Loucy (cell line): ENCODE data around the gene SLC39A11.

Experiments
- H2AFZ ChIP-seq: fragments of 200-600 bp; sonication (generic); 2 replicates; pipeline ENCODE4 v1.6.0; 2016; ENCODE audit warnings: antibody characterized with exemption, mild to moderate bottlenecking, low read length, moderate library complexity
- H3F3A ChIP-seq: fragments of 200-600 bp; 2 replicates; pipeline ENCODE4 v1.6.0; 2016; ENCODE audit warnings: antibody characterized with exemption, low read depth, mild to moderate bottlenecking
- H3K27me3 ChIP-seq: fragments of 200-600 bp; sonication (generic); 2 replicates; pipeline ENCODE4 v1.6.1; 2014; ENCODE audit warnings: low read length, mild to moderate bottlenecking; ENCODE audit not compliant: insufficient read depth, poor library complexity, severe bottlenecking
- H3K36me3 ChIP-seq: fragments of 200-600 bp; sonication (generic); 2 replicates; pipeline ENCODE4 v1.6.1; 2016; ENCODE audit warnings: low read length; ENCODE audit not compliant: insufficient read depth
- H3K4me1 ChIP-seq: fragments of 200-600 bp; sonication (generic); 2 replicates; pipeline ENCODE4 v1.5.1; 2014; ENCODE audit warnings: low read length, mild to moderate bottlenecking; ENCODE audit not compliant: insufficient read depth, poor library complexity, severe bottlenecking
- H3K4me2 ChIP-seq: fragments of 200-600 bp; sonication (generic); 2 replicates; pipeline ENCODE4 v1.6.0; 2014; ENCODE audit warnings: antibody characterized with exemption, low read length, low read depth, mild to moderate bottlenecking; ENCODE audit not compliant: poor library complexity, severe bottlenecking
- H3K4me3 ChIP-seq: fragments of 200-600 bp; sonication (generic); 2 replicates; pipeline ENCODE4 v1.5.1; 2014; ENCODE audit warnings: low read length, mild to moderate bottlenecking, mixed read lengths; ENCODE audit not compliant: poor library complexity, severe bottlenecking
- H3K79me2 ChIP-seq: fragments of 200-600 bp; sonication (generic); 2 replicates; pipeline ENCODE4 v1.6.1; 2014; ENCODE audit warnings: low read length; ENCODE audit not compliant: insufficient read depth
- H3K9ac ChIP-seq: fragments of 200-600 bp; sonication (generic); 2 replicates; pipeline ENCODE4 v1.6.0; 2014; ENCODE audit warnings: mild to moderate bottlenecking, low read depth, low read length, moderate library complexity; ENCODE audit not compliant: poor library complexity, severe bottlenecking
- H3K9me2 ChIP-seq: fragments of 200-600 bp; sonication (generic); replicated peaks from 2 replicates; pipeline ENCODE4 v1.6.1; 2016; ENCODE audit warnings: low read depth, low read length, mixed read lengths
- H3K9me3 ChIP-seq: fragments of 200-600 bp; sonication (generic); 2 replicates; pipeline ENCODE4 v1.6.1; 2014; ENCODE audit warnings: mild to moderate bottlenecking, antibody characterized with exemption, low read length, low read depth; ENCODE audit not compliant: insufficient read depth
- H4K20me1 ChIP-seq: fragments of 200-600 bp; sonication (generic); 2 replicates; pipeline ENCODE4 v1.6.0; 2014; ENCODE audit warnings: antibody characterized with exemption, low read length, mild to moderate bottlenecking; ENCODE audit not compliant: insufficient read depth, poor library complexity, severe bottlenecking
- EZH2phosphoT487 ChIP-seq: fragments of 200-600 bp; IDR thresholded peaks from 2 replicates; pipeline ENCODE4 v1.6.1; 2018; ENCODE audit warnings: antibody characterized with exemption, mild to moderate bottlenecking, moderate library complexity, borderline replicate concordance
- TF ChIP-seq, protein P1 (sequence below): fragments of 200-600 bp; sonication (generic); conservative IDR thresholded peaks from 2 replicates; pipeline ENCODE4 v1.5.1; 2014; ENCODE audit warnings: mild to moderate bottlenecking, antibody characterized with exemption, low read length

Gene SLC39A11

DNA sequence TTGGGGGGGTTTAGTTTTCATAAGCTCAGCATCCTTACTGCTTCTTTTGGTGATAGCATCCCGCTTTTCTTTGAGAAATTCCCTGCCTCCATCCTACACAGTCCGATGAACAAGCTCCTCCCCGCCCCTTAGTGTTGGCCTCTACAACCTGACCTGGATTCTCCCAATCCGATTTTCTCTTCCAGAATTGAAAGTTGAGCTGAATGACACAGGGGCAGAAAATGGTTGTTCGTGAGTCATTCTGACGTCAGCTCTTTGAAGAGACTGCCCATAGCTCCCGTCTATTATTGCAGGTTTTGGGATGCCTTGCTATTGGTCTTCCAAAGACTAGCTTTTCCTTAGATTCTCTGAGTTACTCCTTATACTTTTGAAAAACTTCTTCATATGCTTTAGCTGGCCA, 279.7 kb downstream of the SLC39A11 start:
- no peak overlapping the region for H3K4me2 ChIP-seq
- H3K27me3 ChIP-seq = no peaks in the 10 kb centered on the region
- H3K4me1 ChIP-seq = no peaks in the 10 kb centered on the region
- TF ChIP-seq, protein P1, sequence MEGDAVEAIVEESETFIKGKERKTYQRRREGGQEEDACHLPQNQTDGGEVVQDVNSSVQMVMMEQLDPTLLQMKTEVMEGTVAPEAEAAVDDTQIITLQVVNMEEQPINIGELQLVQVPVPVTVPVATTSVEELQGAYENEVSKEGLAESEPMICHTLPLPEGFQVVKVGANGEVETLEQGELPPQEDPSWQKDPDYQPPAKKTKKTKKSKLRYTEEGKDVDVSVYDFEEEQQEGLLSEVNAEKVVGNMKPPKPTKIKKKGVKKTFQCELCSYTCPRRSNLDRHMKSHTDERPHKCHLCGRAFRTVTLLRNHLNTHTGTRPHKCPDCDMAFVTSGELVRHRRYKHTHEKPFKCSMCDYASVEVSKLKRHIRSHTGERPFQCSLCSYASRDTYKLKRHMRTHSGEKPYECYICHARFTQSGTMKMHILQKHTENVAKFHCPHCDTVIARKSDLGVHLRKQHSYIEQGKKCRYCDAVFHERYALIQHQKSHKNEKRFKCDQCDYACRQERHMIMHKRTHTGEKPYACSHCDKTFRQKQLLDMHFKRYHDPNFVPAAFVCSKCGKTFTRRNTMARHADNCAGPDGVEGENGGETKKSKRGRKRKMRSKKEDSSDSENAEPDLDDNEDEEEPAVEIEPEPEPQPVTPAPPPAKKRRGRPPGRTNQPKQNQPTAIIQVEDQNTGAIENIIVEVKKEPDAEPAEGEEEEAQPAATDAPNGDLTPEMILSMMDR = no peak
- no peak for TF ChIP-seq EZH2phosphoT487
- no peaks in the 10 kb centered on the region for H3K79me2 ChIP-seq
- no peaks in the 10 kb centered on the region for H3F3A ChIP-seq
- no peaks in the 10 kb centered on the region; the same call in 1 of the 2 replicates for H3K36me3 ChIP-seq
- H3K9me3 ChIP-seq = no peaks in the 10 kb centered on the region
- no peak overlapping the region for H3K4me3 ChIP-seq
- H2AFZ ChIP-seq = no peak overlapping the region
- H4K20me1 ChIP-seq = no peaks in the 10 kb centered on the region
- H3K9me2 ChIP-seq = no peaks in the 10 kb centered on the region
- H3K9ac ChIP-seq = no peak overlapping the region

DNA sequence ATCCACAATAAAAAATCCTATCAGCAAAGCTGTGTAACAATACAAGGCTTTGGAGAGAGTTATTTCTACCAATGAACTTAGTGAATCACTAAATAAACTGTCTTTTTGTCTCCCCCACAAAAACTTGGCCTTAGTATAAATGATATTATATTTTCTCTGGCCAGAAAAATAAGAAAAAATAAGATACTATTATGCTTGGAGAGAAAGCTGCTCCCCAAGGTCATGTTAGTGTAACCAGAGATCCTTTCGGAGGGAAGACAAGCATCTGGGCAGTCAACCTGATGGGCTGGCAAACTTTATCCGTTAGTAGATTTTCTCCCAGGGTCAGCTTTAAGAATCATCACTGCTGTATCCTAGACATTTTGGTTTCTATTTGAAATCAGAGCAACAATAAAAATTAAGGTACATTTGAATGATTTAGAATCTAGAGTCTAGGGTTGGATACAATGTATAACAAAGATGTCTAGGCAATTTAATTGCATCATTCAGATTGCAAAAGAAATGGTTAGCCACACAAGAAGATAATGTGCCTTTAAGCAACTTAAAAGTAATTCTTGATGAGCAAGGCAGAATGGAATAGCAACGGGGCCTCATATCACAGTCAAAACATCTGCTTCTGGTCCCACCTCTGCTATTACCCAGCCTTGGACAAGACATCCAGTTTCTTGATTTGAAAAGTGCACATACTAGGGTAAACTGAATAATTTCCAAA, 280.4 kb downstream of the SLC39A11 start:
- Histone ChIP-seq H3K9ac (no peak overlapping the region), H3K4me1 (no peaks in the 10 kb centered on the region), H3K9me2 (no peaks in the 10 kb centered on the region), H3K27me3 (no peaks in the 10 kb centered on the region), H3K79me2 (no peaks in the 10 kb centered on the region), H3K4me2 (no peak overlapping the region), H2AFZ (no peak overlapping the region), H4K20me1 (no peaks in the 10 kb centered on the region), H3F3A (no peaks in the 10 kb centered on the region), H3K4me3 (no peak overlapping the region), H3K36me3 (no peaks in the 10 kb centered on the region), H3K9me3 (no peaks in the 10 kb centered on the region)
- TF ChIP-seq, protein P1 = no peak
- TF ChIP-seq EZH2phosphoT487 = no peak

DNA sequence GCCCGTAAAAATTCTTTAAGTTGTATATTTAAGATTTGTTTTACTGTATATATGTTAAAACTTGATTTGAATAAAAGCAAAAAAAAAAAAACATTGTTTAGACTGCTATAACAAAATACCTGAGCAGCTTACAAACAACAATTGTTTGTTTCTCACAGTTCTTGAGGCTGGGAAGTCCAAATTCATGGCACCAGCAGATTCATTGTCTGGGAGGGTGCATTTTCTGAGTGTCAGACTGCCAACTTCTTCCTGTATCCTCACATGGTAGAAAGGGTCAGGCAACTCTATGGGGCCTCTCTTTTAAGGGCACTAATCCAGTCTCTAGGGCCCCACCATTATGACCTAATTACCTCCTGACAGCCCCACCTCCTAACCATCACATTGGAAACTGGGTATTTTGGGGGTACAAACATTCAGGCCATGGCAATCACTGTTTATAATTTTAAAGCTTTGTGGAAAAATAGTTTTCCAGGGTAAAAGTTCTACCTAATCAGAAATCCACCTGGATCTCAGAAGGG, 281.4 kb downstream of the SLC39A11 start:
- no peaks in the 10 kb centered on the region for H3K27me3 ChIP-seq
- H3K36me3 ChIP-seq = no peaks in the 10 kb centered on the region

DNA sequence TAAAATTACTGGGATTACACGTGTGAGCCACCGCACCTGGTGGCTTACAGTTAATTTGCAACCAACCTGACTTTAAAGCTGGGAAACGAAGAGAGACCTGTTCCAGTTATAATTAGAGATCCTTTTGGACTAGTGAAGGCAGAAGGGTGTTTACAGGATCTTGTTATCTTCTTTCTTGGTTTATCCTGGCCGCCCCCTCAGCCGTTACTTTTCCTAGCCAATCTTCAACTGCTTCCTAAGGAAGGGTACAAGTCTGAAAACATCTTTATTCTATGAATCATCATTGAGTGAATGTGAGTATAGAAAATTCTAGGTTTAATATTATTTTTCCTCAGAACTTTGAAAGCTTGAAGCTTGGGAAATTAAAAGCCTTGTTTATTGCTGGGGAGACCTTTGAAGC, 286.5 kb downstream of the SLC39A11 start:
- H3K4me2 ChIP-seq = no peak overlapping the region
- no peak for TF ChIP-seq EZH2phosphoT487
- TF ChIP-seq, protein P1 = no peak
- no peaks in the 10 kb centered on the region for H4K20me1 ChIP-seq
- no peaks in the 10 kb centered on the region for H3K36me3 ChIP-seq
- no peaks in the 10 kb centered on the region for H3K27me3 ChIP-seq
- no peaks in the 10 kb centered on the region for H3F3A ChIP-seq
- no peaks in the 10 kb centered on the region for H3K9me2 ChIP-seq
- H2AFZ ChIP-seq = no peak overlapping the region
- H3K4me3 ChIP-seq = no peak overlapping the region
- H3K4me1 ChIP-seq = no peaks in the 10 kb centered on the region
- no peaks in the 10 kb centered on the region for H3K79me2 ChIP-seq
- H3K9me3 ChIP-seq = no peaks in the 10 kb centered on the region
- no peak overlapping the region for H3K9ac ChIP-seq

More for the DNA sequence above, 281.4 kb downstream of the SLC39A11 start:
- Histone ChIP-seq H2AFZ (no peak overlapping the region), H3K4me1 (no peaks in the 10 kb centered on the region), H3K4me2 (no peak overlapping the region), H3F3A (no peaks in the 10 kb centered on the region), H3K79me2 (no peaks in the 10 kb centered on the region), H3K9ac (no peak overlapping the region), H3K4me3 (no peak overlapping the region), H4K20me1 (no peaks in the 10 kb centered on the region), H3K9me2 (no peaks in the 10 kb centered on the region), H3K9me3 (no peaks in the 10 kb centered on the region)
- no peak for TF ChIP-seq EZH2phosphoT487
